HG03460 (cell line): ENCODE measurements around the gene SPINT2.

ENCODE experiments used
- ATAC-seq: cut with Tn5 transposase; IDR thresholded peaks from one replicate; pipeline ENCODE4 v1.9.1; 2021; ENCODE audit not compliant: unreplicated experiment

SPINT2 gene

GRCh38 chr19:38266981-38267597, 2.7 kb downstream of the SPINT2 start:
- no peak for ATAC-seq

- no peak for ATAC-seq
These were observed 3.5 kb downstream of the SPINT2 start for GRCh38 chr19:38267761-38268483.

GRCh38 chr19:38268539-38268938, 4.2 kb downstream of the SPINT2 start:
- ATAC-seq: no peak

GRCh38 chr19:38270587-38271167, 6.3 kb downstream of the SPINT2 start:
- ATAC-seq: no peak

GRCh38 chr19:38273499-38273898, 9.1 kb downstream of the SPINT2 start:
- no peak for ATAC-seq

- ATAC-seq: no peak
These were observed 10.4 kb downstream of the SPINT2 start for GRCh38 chr19:38274739-38275138.

- no peak for ATAC-seq
These were observed 12.7 kb downstream of the SPINT2 start for GRCh38 chr19:38276942-38277517.

GRCh38 chr19:38277549-38277948, 13.2 kb downstream of the SPINT2 start:
- no peak for ATAC-seq

GRCh38 chr19:38277969-38278680, 13.8 kb downstream of the SPINT2 start:
- no peak for ATAC-seq

- ATAC-seq: no peak
These were observed 14.4 kb downstream of the SPINT2 start for GRCh38 chr19:38278751-38279150.

GRCh38 chr19:38280030-38280921, 15.9 kb downstream of the SPINT2 start:
- ATAC-seq: no peak

- no peak for ATAC-seq
These were observed 17.6 kb downstream of the SPINT2 start for GRCh38 chr19:38281811-38282566.

- ATAC-seq: no peak
These were observed 18.9 kb downstream of the SPINT2 start for GRCh38 chr19:38283271-38283670.

GRCh38 chr19:38284422-38284821, 20.0 kb downstream of the SPINT2 start:
- ATAC-seq: no peak

- ATAC-seq: no peak
These were observed 21.2 kb downstream of the SPINT2 start for GRCh38 chr19:38285567-38285966.

GRCh38 chr19:38287604-38288003, 23.2 kb downstream of the SPINT2 start:
- ATAC-seq: no peak

- no peak for ATAC-seq
These were observed 23.9 kb downstream of the SPINT2 start for GRCh38 chr19:38288123-38288855.

GRCh38 chr19:38289955-38290354, 25.6 kb downstream of the SPINT2 start:
- no peak for ATAC-seq

- ATAC-seq: no peak
These were observed 26.3 kb downstream of the SPINT2 start for GRCh38 chr19:38290631-38291147.
